Omental fat pad (tissue), 4 donors: ENCODE data around the gene PCDH12. TPM values are rescaled to one million over a fixed set of nuclear protein-coding genes. Genes with fewer than 3 reads are reported as not detected.

Experiments used
- ATAC-seq: fragments of 150-250 bp; one replicate; pipeline ENCODE4 v1.9.1; 2016; ENCODE audit warnings: mild to moderate bottlenecking, moderate library complexity; ENCODE audit not compliant: low FRiP score
- DNase-seq: peaks from one replicate; pipeline ENCODE4 v3.0.0-alpha.2; 2019; ENCODE audit warnings: low spot score
- CTCF ChIP-seq, 3 donors: fragments of 450-650 bp; IDR thresholded peaks; one replicate each; pipeline ENCODE4 v1.5.1; 2016 to 2017; ENCODE audit warnings: antibody characterized with exemption in 3 of 3, mild to moderate bottlenecking in 3 of 3, moderate library complexity in 2 of 3
- total RNA-seq, 4 donors: library from RNA; depleted of rRNA; stranded (reverse); fragments of >200 nt; gene quantifications; one replicate each; pipeline ENCODE4 v1.1.0, GENCODE V29; 2016

PCDH12 gene
- 10 to 100 TPM in 1 of 4 donors, 1 to 10 TPM in 3; 4.0 to 18.9 (median 6.7) TPM for total RNA-seq

- DNase-seq = no peak
- ATAC-seq = peak; percentile 17
- no peak for TF ChIP-seq CTCF (IDR thresholded peaks at IDR 0.05)
These were observed at the start of gene PCDH12 for GRCh38 chr5:141958113-141958512. Gene PCDH12, minus strand, starts transcription at chr5:141958202. Its CDS starts 351 bp downstream, at chr5:141957851.

GRCh38 chr5:142007237-142007544 is 49.2 kb upstream of the PCDH12 start:
- ATAC-seq (no peak), DNase-seq (no peak)
- no peak for TF ChIP-seq CTCF (IDR thresholded peaks at IDR 0.05)

- no peak for DNase-seq
- ATAC-seq = no peak
- no peak for TF ChIP-seq CTCF (IDR thresholded peaks at IDR 0.05)
These were observed 48.6 kb upstream of the PCDH12 start for GRCh38 chr5:142006363-142007236.

GRCh38 chr5:142003266-142003800 is 45.3 kb upstream of the PCDH12 start:
- no peak for TF ChIP-seq CTCF (IDR thresholded peaks at IDR 0.05)
- DNase-seq = no peak
- ATAC-seq = no peak

GRCh38 chr5:142000704-142001484 is 42.9 kb upstream of the PCDH12 start:
- ATAC-seq (no peak), DNase-seq (no peak)
- no peak for TF ChIP-seq CTCF (IDR thresholded peaks at IDR 0.05)

- no peak for DNase-seq
- no peak for TF ChIP-seq CTCF (IDR thresholded peaks at IDR 0.05)
- no peak for ATAC-seq
These were observed 42.2 kb upstream of the PCDH12 start for GRCh38 chr5:142000173-142000572.
